Activated CD4-positive, alpha-beta T cell treated with anti-CD3 and anti-CD28 coated beads for 24 hours (primary cell): ENCODE data around the gene MAP2K7.
"Not testable (repeated sequence)": the region's sequence is repeated elsewhere in the genome, so short reads cannot be mapped to it uniquely, and the experiment has no call there.

Source experiments
- DNase-seq, 2 donors: peaks; one replicate each; pipeline ENCODE4 v3.0.0-alpha.2; 2020; ENCODE audit warnings: low read depth in 2 of 2

The MAP2K7 gene

GRCh38 chr19:7903244-7904073, at the start of gene MAP2K7:
Gene MAP2K7, plus strand, starts transcription at chr19:7903877. Its CDS starts 68 bp downstream, at chr19:7903945.
- DNase-seq, result peak; percentile 100

GRCh38 chr19:7855426-7856108, 48.1 kb upstream of the MAP2K7 start:
- DNase-seq, result no peak

GRCh38 chr19:7856109-7856591, 47.5 kb upstream of the MAP2K7 start:
- no peak for DNase-seq

- no peak for DNase-seq
Measured at GRCh38 chr19:7856679-7857663, 46.7 kb upstream of the MAP2K7 start.

- no peak for DNase-seq
Measured at GRCh38 chr19:7857727-7858108, 46.0 kb upstream of the MAP2K7 start.

GRCh38 chr19:7858109-7858770, 45.4 kb upstream of the MAP2K7 start:
- DNase-seq, result no peak

- DNase-seq, result not testable (repeated sequence)
Measured at GRCh38 chr19:7859087-7859486, 44.6 kb upstream of the MAP2K7 start.

- no peak for DNase-seq
Measured at GRCh38 chr19:7859831-7860713, 43.6 kb upstream of the MAP2K7 start.

- no peak for DNase-seq
Measured at GRCh38 chr19:7860714-7861618, 42.7 kb upstream of the MAP2K7 start.

GRCh38 chr19:7861619-7862412, 41.9 kb upstream of the MAP2K7 start:
- no peak for DNase-seq

- DNase-seq, result peak; percentile 49 to 65
Measured at GRCh38 chr19:7862413-7862951, 41.2 kb upstream of the MAP2K7 start.

GRCh38 chr19:7863157-7863970, 40.3 kb upstream of the MAP2K7 start:
- no peak for DNase-seq

GRCh38 chr19:7863971-7864689, 39.5 kb upstream of the MAP2K7 start:
- no peak for DNase-seq

GRCh38 chr19:7864690-7865074, 39.0 kb upstream of the MAP2K7 start:
- DNase-seq, result no peak

GRCh38 chr19:7865262-7865911, 38.3 kb upstream of the MAP2K7 start:
- no peak for DNase-seq
